SK-N-SH (cell line): ENCODE measurements around the gene CALCB.

ENCODE experiments used
- RXRA ChIP-seq: IDR thresholded peaks from 2 replicates; pipeline ENCODE4 v1.4.0; 2012; ENCODE audit warnings: low read depth, mild to moderate bottlenecking, borderline replicate concordance
- SMC3 ChIP-seq: IDR thresholded peaks from 2 replicates; pipeline ENCODE4 v1.6.1; 2012; ENCODE audit warnings: low read depth, low read length, improper control_type of control experiment
- TAF1 ChIP-seq: IDR thresholded peaks from 2 replicates; pipeline ENCODE4 v1.6.1; 2012; ENCODE audit warnings: low read depth, mild to moderate bottlenecking, low read length, moderate library complexity, borderline replicate concordance
- TF ChIP-seq, protein P1 (sequence below): fragments of 200-600 bp; sonication (generic); IDR thresholded peaks from 2 replicates; pipeline ENCODE4 v1.6.1; 2017; ENCODE audit warnings: antibody characterized with exemption, mild to moderate bottlenecking, moderate library complexity

GRCh38 chr11:15073361-15074205 lies at the start of gene CALCB:
- TF ChIP-seq SMC3 (no peak), RXRA (no peak), TAF1 (no peak)
- TF ChIP-seq, protein P1, sequence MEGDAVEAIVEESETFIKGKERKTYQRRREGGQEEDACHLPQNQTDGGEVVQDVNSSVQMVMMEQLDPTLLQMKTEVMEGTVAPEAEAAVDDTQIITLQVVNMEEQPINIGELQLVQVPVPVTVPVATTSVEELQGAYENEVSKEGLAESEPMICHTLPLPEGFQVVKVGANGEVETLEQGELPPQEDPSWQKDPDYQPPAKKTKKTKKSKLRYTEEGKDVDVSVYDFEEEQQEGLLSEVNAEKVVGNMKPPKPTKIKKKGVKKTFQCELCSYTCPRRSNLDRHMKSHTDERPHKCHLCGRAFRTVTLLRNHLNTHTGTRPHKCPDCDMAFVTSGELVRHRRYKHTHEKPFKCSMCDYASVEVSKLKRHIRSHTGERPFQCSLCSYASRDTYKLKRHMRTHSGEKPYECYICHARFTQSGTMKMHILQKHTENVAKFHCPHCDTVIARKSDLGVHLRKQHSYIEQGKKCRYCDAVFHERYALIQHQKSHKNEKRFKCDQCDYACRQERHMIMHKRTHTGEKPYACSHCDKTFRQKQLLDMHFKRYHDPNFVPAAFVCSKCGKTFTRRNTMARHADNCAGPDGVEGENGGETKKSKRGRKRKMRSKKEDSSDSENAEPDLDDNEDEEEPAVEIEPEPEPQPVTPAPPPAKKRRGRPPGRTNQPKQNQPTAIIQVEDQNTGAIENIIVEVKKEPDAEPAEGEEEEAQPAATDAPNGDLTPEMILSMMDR = no peak
